ENCODE results near the gene RAB44. TPM values are rescaled to one million over a fixed set of nuclear protein-coding genes. Genes with fewer than 3 reads are reported as not detected.

The RAB44 gene
- total RNA-seq, 1 experiment from 2014 or later = 0.11 TPM

DNA sequence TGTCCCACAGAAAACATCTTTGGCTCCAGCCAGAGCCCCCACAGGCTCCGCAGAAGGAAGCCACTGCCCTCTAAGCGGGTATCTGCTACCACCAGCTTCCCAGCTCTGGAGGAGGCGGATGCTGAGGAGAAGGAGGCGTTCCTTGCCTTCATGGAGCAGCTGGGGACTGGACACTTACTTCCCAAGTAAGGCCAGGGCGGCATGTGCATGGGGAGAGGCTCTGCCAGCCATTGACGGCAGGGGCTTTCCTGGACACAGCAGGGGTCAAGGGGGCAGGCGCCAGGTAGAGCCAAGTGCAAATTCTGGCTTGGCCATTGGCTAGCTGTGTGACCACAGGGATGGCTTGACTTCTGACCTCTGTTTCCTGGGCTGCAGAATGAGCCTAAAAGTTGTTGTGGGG is 17.8 kb downstream of the RAB44 start:
- TF ChIP-seq ZBTB21 (CRISPR knock-in tag; IDR thresholded peaks at IDR 0.05; ENCODE audit: borderline replicate concordance) (no peak), NFYB (CRISPR knock-in tag; conservative IDR thresholded peaks at IDR 0.05; ENCODE audit: low read depth) (no peak), GABPB1 (CRISPR knock-in tag; IDR thresholded peaks at IDR 0.05) (no peak), ZNF232 (CRISPR knock-in tag; IDR thresholded peaks at IDR 0.05) (no peak), ZNF121 (CRISPR knock-in tag; IDR thresholded peaks at IDR 0.05) (no peak), GRHL2 (CRISPR knock-in tag; IDR thresholded peaks at IDR 0.05; ENCODE audit: insufficient replicate concordance, severe bottlenecking) (no peak), SOX15 (CRISPR knock-in tag; IDR thresholded peaks at IDR 0.05) (no peak), NR1H2 (CRISPR knock-in tag; IDR thresholded peaks at IDR 0.05) (no peak), SMAD3 (CRISPR knock-in tag; IDR thresholded peaks at IDR 0.05; ENCODE audit: borderline replicate concordance) (no peak), NFATC4 (CRISPR knock-in tag; IDR thresholded peaks at IDR 0.05) (no peak), ZNF671 (CRISPR knock-in tag; IDR thresholded peaks at IDR 0.05) (no peak), ELF4 (CRISPR knock-in tag; IDR thresholded peaks at IDR 0.05; ENCODE audit: low read depth) (no peak), ZNF263 (CRISPR knock-in tag; IDR thresholded peaks at IDR 0.05; ENCODE audit: low read depth) (no peak), HMGA2 (CRISPR knock-in tag; IDR thresholded peaks at IDR 0.05) (no peak)
- TF ChIP-seq, protein P1, sequence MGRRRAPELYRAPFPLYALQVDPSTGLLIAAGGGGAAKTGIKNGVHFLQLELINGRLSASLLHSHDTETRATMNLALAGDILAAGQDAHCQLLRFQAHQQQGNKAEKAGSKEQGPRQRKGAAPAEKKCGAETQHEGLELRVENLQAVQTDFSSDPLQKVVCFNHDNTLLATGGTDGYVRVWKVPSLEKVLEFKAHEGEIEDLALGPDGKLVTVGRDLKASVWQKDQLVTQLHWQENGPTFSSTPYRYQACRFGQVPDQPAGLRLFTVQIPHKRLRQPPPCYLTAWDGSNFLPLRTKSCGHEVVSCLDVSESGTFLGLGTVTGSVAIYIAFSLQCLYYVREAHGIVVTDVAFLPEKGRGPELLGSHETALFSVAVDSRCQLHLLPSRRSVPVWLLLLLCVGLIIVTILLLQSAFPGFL (CRISPR knock-in tag; IDR thresholded peaks at IDR 0.05; ENCODE audit: borderline replicate concordance) = no peak
- TF ChIP-seq, protein P2, sequence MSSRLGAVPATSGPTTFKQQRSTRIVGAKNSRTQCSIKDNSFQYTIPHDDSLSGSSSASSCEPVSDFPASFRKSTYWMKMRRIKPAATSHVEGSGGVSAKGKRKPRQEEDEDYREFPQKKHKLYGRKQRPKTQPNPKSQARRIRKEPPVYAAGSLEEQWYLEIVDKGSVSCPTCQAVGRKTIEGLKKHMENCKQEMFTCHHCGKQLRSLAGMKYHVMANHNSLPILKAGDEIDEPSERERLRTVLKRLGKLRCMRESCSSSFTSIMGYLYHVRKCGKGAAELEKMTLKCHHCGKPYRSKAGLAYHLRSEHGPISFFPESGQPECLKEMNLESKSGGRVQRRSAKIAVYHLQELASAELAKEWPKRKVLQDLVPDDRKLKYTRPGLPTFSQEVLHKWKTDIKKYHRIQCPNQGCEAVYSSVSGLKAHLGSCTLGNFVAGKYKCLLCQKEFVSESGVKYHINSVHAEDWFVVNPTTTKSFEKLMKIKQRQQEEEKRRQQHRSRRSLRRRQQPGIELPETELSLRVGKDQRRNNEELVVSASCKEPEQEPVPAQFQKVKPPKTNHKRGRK (CRISPR knock-in tag; IDR thresholded peaks at IDR 0.05; ENCODE audit: borderline replicate concordance) = no peak
- TF ChIP-seq, protein P3, sequence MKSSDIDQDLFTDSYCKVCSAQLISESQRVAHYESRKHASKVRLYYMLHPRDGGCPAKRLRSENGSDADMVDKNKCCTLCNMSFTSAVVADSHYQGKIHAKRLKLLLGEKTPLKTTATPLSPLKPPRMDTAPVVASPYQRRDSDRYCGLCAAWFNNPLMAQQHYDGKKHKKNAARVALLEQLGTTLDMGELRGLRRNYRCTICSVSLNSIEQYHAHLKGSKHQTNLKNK (CRISPR knock-in tag; IDR thresholded peaks at IDR 0.05) = no peak
- TF ChIP-seq, protein P4, sequence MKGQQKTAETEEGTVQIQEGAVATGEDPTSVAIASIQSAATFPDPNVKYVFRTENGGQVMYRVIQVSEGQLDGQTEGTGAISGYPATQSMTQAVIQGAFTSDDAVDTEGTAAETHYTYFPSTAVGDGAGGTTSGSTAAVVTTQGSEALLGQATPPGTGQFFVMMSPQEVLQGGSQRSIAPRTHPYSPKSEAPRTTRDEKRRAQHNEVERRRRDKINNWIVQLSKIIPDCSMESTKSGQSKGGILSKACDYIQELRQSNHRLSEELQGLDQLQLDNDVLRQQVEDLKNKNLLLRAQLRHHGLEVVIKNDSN (CRISPR knock-in tag; IDR thresholded peaks at IDR 0.05) = no peak
- CTCF ChIA-PET = interaction anchor here (0.5 kb wide), 1 partner anchor 34 kb away, joined by 3 read pairs; no protein-coding TSS in a partner anchor
- no peaks in the 10 kb centered on the region for H3K27me3 Mint-ChIP-seq (ENCODE audit: low read depth)
- H3K27ac Mint-ChIP-seq = no peak overlapping the region
- H3K4me3 Mint-ChIP-seq = no peak overlapping the region
- no peaks in the 10 kb centered on the region for H3K9me3 Mint-ChIP-seq
- no peaks in the 10 kb centered on the region for H3K4me1 Mint-ChIP-seq
- no peaks in the 10 kb centered on the region for H3K36me3 Mint-ChIP-seq
- ATAC-seq = no peak
- POLR2A ChIA-PET = no interaction called here
- DNase-seq (ENCODE audit: low spot score) = no peak

DNA sequence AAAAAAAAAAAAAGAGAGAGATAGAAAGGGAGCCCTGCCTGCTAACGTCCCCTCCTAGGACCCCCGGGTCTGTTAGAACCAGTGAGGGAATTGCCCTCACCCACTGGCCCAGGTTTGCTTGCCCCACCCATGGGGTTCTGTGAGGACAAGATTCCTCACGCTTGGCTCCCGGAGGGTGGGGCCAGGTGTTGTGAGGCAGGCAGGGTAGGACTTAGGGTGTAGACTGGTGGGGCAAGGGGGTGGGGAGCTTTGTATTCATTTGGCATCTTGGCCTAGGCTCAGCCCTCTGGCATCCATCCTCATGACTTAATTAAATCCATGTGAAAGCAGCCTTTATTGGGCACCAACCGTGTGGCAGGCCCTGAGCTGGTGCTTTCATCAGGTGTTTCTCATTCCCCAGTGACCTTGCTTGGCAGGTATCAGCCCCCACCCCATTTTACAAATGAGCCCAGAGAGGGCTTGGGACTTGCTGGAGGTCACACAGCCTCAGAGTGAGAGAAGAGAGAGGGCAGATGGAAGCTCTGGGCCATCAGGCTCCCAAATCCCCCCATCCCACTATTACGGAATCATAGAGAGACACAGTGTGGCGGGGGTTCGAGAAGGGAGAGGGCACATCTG is 19.0 kb downstream of the RAB44 start:
- Mint-ChIP-seq H3K27ac (no peak overlapping the region), H3K4me1 (no peaks in the 10 kb centered on the region), H3K9me3 (no peaks in the 10 kb centered on the region), H3K27me3 (ENCODE audit: low read depth) (no peaks in the 10 kb centered on the region), H3K4me3 (no peak overlapping the region), H3K36me3 (no peaks in the 10 kb centered on the region)
- ChIA-PET CTCF (interaction anchor here (0.6 to 0.8 kb wide), 3 partner anchors 7 to 375 kb away, joined by 3 to 4 read pairs (median 3); no protein-coding TSS in a partner anchor), POLR2A (no interaction called here)
- DNase-seq (ENCODE audit: low spot score) (no peak), ATAC-seq (no peak)
- TF ChIP-seq, protein P5, sequence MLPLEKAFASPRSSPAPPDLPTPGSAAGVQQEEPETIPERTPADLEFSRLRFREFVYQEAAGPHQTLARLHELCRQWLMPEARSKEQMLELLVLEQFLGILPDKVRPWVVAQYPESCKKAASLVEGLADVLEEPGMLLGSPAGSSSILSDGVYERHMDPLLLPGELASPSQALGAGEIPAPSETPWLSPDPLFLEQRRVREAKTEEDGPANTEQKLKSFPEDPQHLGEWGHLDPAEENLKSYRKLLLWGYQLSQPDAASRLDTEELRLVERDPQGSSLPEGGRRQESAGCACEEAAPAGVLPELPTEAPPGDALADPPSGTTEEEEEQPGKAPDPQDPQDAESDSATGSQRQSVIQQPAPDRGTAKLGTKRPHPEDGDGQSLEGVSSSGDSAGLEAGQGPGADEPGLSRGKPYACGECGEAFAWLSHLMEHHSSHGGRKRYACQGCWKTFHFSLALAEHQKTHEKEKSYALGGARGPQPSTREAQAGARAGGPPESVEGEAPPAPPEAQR (CRISPR knock-in tag; IDR thresholded peaks at IDR 0.05) = no peak
- TF ChIP-seq, protein P1 (CRISPR knock-in tag; IDR thresholded peaks at IDR 0.05; ENCODE audit: borderline replicate concordance) = no peak
- TF ChIP-seq ZNF396 (CRISPR knock-in tag; IDR thresholded peaks at IDR 0.05; ENCODE audit: borderline replicate concordance) = no peak
- no peak for TF ChIP-seq ETV6 (CRISPR knock-in tag; IDR thresholded peaks at IDR 0.05)
- TF ChIP-seq, protein P6, sequence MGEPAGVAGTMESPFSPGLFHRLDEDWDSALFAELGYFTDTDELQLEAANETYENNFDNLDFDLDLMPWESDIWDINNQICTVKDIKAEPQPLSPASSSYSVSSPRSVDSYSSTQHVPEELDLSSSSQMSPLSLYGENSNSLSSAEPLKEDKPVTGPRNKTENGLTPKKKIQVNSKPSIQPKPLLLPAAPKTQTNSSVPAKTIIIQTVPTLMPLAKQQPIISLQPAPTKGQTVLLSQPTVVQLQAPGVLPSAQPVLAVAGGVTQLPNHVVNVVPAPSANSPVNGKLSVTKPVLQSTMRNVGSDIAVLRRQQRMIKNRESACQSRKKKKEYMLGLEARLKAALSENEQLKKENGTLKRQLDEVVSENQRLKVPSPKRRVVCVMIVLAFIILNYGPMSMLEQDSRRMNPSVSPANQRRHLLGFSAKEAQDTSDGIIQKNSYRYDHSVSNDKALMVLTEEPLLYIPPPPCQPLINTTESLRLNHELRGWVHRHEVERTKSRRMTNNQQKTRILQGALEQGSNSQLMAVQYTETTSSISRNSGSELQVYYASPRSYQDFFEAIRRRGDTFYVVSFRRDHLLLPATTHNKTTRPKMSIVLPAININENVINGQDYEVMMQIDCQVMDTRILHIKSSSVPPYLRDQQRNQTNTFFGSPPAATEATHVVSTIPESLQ (CRISPR knock-in tag; IDR thresholded peaks at IDR 0.05) = no peak
- TF ChIP-seq HMGA2 (CRISPR knock-in tag; IDR thresholded peaks at IDR 0.05) = no peak
- TF ChIP-seq, protein P7, sequence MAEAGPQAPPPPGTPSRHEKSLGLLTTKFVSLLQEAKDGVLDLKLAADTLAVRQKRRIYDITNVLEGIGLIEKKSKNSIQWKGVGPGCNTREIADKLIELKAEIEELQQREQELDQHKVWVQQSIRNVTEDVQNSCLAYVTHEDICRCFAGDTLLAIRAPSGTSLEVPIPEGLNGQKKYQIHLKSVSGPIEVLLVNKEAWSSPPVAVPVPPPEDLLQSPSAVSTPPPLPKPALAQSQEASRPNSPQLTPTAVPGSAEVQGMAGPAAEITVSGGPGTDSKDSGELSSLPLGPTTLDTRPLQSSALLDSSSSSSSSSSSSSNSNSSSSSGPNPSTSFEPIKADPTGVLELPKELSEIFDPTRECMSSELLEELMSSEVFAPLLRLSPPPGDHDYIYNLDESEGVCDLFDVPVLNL (CRISPR knock-in tag; IDR thresholded peaks at IDR 0.05; ENCODE audit: borderline replicate concordance, low read depth) = no peak
- TF ChIP-seq, protein P8, sequence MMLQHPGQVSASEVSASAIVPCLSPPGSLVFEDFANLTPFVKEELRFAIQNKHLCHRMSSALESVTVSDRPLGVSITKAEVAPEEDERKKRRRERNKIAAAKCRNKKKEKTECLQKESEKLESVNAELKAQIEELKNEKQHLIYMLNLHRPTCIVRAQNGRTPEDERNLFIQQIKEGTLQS (CRISPR knock-in tag; conservative IDR thresholded peaks at IDR 0.05) = no peak
- no peak for TF ChIP-seq GABPB1 (CRISPR knock-in tag; IDR thresholded peaks at IDR 0.05)

All from WTC11 (cell line).